ENCODE data around the gene S100PBP. TPM values are rescaled to one million over a fixed set of nuclear protein-coding genes. Genes with fewer than 3 reads are reported as not detected.

The S100PBP gene
- total and polyA plus RNA-seq, 10 of the 15 experiments (the other 5 are each of a cell fraction or from before 2014, with no cell fraction given), result 17.0 to 98.3 (median 40.6) TPM

DNA sequence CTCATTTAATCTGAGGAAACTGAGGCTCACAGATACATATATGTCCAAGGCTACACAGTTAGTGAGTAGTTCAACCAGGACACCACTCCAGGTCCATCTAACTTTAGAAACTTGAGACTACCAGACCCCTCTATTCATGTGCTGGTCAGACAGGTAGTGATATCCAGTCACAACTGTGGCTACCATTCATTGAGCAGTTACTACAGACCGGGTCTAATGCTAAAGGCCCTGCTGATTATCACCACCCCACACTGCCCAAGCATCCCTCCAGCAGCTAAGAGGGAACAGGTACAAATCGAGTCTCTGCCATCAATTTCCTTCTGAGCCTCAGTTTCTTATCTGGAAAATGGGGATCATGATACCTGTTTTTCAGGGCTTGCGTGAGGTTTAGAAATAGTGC, 74.2 kb downstream of the S100PBP start (continued):
- no peak for TF ChIP-seq NR2F1 (conservative IDR thresholded peaks at IDR 0.05)

- Histone ChIP-seq H3K4me3 (no peak overlapping the region), H3K27ac (ENCODE audit: control insufficient read depth, insufficient read depth) (no peak overlapping the region), H3K9ac (ENCODE audit: control insufficient read depth, insufficient read depth, low read length) (no peak overlapping the region), H3K36me3 (ENCODE audit: control insufficient read depth in 2 of 2, insufficient read depth in 2 of 2, low read length in 1 of 2) (no peaks in the 10 kb centered on the region), H4K20me1 (ENCODE audit: control insufficient read depth, insufficient read depth) (no peaks in the 10 kb centered on the region), H3K4me2 (ENCODE audit: control insufficient read depth, insufficient read depth) (no peak overlapping the region; the same call in 1 of the 2 replicates), H3K4me1 (ENCODE audit: control insufficient read depth, insufficient read depth, low read length) (no peaks in the 10 kb centered on the region), H3K79me2 (ENCODE audit: control insufficient read depth, insufficient read depth, low read length) (no peaks in the 10 kb centered on the region), H3K9me3 (replicated peaks; ENCODE audit: control insufficient read depth, insufficient read depth, low read length) (no peaks in the 10 kb centered on the region; the same call in 2 of the 3 replicates), H3K27me3 (replicated peaks in 1 of 2; ENCODE audit: control insufficient read depth in 2 of 2, insufficient read depth in 2 of 2, low read length in 1 of 2) (peaks cover 8 to 16% of the 10 kb centered on the region in 2 experiments), H2AFZ (ENCODE audit: control insufficient read depth, low read depth, low read length) (no peak overlapping the region)
- no peak for FAIRE-seq
- BruUV-seq (replicated peaks), result no TSS peak
- ChIA-PET RAD21 (ENCODE audit: unreplicated experiment) (interaction anchor here (1.3 to 1.4 kb wide), 2 partner anchors 16 to 162 kb away, joined by 3 read pairs; no protein-coding TSS in a partner anchor), CTCF (interaction anchor here (0.8 to 6.5 kb wide), 6 partner anchors 9 to 372 kb away, joined by 3 to 36 read pairs (median 3); partner anchors contain the start of gene TMEM54), POLR2A (interaction anchor here (1.5 kb wide), 1 partner anchor 17 kb away, joined by 4 read pairs; no protein-coding TSS in a partner anchor), SMC1A (ENCODE audit: uncharacterized antibody, unreplicated experiment) (no interaction called here)
- in situ Hi-C loops (cut with MboI) (no loop called here), intact Hi-C loops (cut with micrococcal nuclease; ENCODE audit: unreplicated experiment) (no loop called here)
- DNase-seq (ENCODE audit: low read depth, low spot score), result no peak
- 31% methylated on average over 42 of the region's 49 CpGs for WGBS (ENCODE audit: insufficient coverage, insufficient replicate concordance, low lambda C conversion rate, missing lambda C conversion rate)
- ATAC-seq, result peak; percentile 84
- TF ChIP-seq RELA (IDR thresholded peaks at IDR 0.05; ENCODE audit: borderline replicate concordance, partially characterized antibody) (no peak), TCF12 (IDR thresholded peaks at IDR 0.05; ENCODE audit: low read depth, low read length) (peak; percentile 67; the same call in 1 of the 2 replicates), DPF2 (IDR thresholded peaks at IDR 0.05) (0 out of 2 replicates have a peak, but pooled peaks have one; percentile 36), RAD51 (IDR thresholded peaks at IDR 0.05) (no peak), NR2F1 (conservative IDR thresholded peaks at IDR 0.05) (0 out of 2 replicates have a peak, but pooled peaks have one; percentile 44), FOXK2 (IDR thresholded peaks at IDR 0.05) (no peak), PAX5 (IDR thresholded peaks at IDR 0.05; ENCODE audit: borderline replicate concordance, low read depth, low read length) (0 out of 2 replicates have a peak, but pooled peaks have one; percentile 37), ESRRA (IDR thresholded peaks at IDR 0.05; ENCODE audit: low read length) (no peak), BHLHE40 (IDR thresholded peaks at IDR 0.05; ENCODE audit: borderline replicate concordance in 1 of 2, low read depth in 2 of 2, low read length in 1 of 2) (peak in 1 of 2 experiments; percentile 29; a peak in 1 of 4 replicates), JUND (IDR thresholded peaks at IDR 0.05; ENCODE audit: low read depth, low read length) (no peak)
- TF ChIP-seq, protein P1, sequence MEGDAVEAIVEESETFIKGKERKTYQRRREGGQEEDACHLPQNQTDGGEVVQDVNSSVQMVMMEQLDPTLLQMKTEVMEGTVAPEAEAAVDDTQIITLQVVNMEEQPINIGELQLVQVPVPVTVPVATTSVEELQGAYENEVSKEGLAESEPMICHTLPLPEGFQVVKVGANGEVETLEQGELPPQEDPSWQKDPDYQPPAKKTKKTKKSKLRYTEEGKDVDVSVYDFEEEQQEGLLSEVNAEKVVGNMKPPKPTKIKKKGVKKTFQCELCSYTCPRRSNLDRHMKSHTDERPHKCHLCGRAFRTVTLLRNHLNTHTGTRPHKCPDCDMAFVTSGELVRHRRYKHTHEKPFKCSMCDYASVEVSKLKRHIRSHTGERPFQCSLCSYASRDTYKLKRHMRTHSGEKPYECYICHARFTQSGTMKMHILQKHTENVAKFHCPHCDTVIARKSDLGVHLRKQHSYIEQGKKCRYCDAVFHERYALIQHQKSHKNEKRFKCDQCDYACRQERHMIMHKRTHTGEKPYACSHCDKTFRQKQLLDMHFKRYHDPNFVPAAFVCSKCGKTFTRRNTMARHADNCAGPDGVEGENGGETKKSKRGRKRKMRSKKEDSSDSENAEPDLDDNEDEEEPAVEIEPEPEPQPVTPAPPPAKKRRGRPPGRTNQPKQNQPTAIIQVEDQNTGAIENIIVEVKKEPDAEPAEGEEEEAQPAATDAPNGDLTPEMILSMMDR (IDR thresholded peaks at IDR 0.05 in 2 of 3, conservative IDR thresholded peaks at IDR 0.05 in 1 of 3; ENCODE audit: control insufficient read depth in 2 of 3, extremely low read depth in 1 of 3, insufficient read depth in 1 of 3, low read depth in 3 of 3, low read length in 3 of 3), result peak; percentile 32 to 43 (median 35); a peak in 5 of 6 replicates
- TF ChIP-seq, protein P2, sequence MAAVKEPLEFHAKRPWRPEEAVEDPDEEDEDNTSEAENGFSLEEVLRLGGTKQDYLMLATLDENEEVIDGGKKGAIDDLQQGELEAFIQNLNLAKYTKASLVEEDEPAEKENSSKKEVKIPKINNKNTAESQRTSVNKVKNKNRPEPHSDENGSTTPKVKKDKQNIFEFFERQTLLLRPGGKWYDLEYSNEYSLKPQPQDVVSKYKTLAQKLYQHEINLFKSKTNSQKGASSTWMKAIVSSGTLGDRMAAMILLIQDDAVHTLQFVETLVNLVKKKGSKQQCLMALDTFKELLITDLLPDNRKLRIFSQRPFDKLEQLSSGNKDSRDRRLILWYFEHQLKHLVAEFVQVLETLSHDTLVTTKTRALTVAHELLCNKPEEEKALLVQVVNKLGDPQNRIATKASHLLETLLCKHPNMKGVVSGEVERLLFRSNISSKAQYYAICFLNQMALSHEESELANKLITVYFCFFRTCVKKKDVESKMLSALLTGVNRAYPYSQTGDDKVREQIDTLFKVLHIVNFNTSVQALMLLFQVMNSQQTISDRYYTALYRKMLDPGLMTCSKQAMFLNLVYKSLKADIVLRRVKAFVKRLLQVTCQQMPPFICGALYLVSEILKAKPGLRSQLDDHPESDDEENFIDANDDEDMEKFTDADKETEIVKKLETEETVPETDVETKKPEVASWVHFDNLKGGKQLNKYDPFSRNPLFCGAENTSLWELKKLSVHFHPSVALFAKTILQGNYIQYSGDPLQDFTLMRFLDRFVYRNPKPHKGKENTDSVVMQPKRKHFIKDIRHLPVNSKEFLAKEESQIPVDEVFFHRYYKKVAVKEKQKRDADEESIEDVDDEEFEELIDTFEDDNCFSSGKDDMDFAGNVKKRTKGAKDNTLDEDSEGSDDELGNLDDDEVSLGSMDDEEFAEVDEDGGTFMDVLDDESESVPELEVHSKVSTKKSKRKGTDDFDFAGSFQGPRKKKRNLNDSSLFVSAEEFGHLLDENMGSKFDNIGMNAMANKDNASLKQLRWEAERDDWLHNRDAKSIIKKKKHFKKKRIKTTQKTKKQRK (IDR thresholded peaks at IDR 0.05; ENCODE audit: low read depth, low read length), result no peak
Observed at GRCh38 chr1:32892368-32893197, 75.1 kb downstream of the S100PBP start.

All from GM12878 (cell line).